Stimulated activated memory B cell treated with anti-CD40 and anti-IgM and Interleukin-4, amounts not matched to agents 10 μg/mL and 1 μg/mL and 100 μg/mL, for 72 hours (primary cell): ENCODE data around the gene ANKRD13B.

Experiments
- ATAC-seq: fragments of 150-1000 bp; cut with Tn5 transposase; 2 replicates; pipeline ENCODE4 v1.10.0; 2021
- H3K27ac Mint-ChIP-seq: one replicate; pipeline ENCODE4 v1.8.0; 2022; ENCODE audit warnings: mild to moderate bottlenecking, mixed read lengths
- H3K27me3 Mint-ChIP-seq: one replicate; pipeline ENCODE4 v1.8.0; 2022; ENCODE audit warnings: mixed read lengths
- H3K36me3 Mint-ChIP-seq: one replicate; pipeline ENCODE4 v1.8.0; 2022; ENCODE audit warnings: mixed read lengths
- H3K4me1 Mint-ChIP-seq: one replicate; pipeline ENCODE4 v1.8.0; 2022; ENCODE audit warnings: mixed read lengths
- H3K4me3 Mint-ChIP-seq: one replicate; pipeline ENCODE4 v1.8.0; 2022; ENCODE audit warnings: mild to moderate bottlenecking, moderate library complexity, mixed read lengths
- H3K9me3 Mint-ChIP-seq: one replicate; pipeline ENCODE4 v1.8.0; 2022; ENCODE audit warnings: mixed read lengths

Gene ANKRD13B

GRCh38 chr17:29613856-29614255 lies 20.9 kb downstream of the ANKRD13B start:
- peak overlapping the region; percentile 55 for H3K4me3 Mint-ChIP-seq
- ATAC-seq = no peak
- no peak overlapping the region for H3K27ac Mint-ChIP-seq
- peaks cover 49% of the 10 kb centered on the region for H3K4me1 Mint-ChIP-seq
- H3K9me3 Mint-ChIP-seq = no peaks in the 10 kb centered on the region
- H3K36me3 Mint-ChIP-seq = no peaks in the 10 kb centered on the region
- peaks cover 11% of the 10 kb centered on the region for H3K27me3 Mint-ChIP-seq

- peak overlapping the region; percentile 86 for H3K4me3 Mint-ChIP-seq
- H3K9me3 Mint-ChIP-seq = no peaks in the 10 kb centered on the region
- no peak for ATAC-seq
- peak overlapping the region; percentile 55 for H3K27ac Mint-ChIP-seq
- H3K27me3 Mint-ChIP-seq = peaks cover 11% of the 10 kb centered on the region
- peaks cover 49% of the 10 kb centered on the region for H3K4me1 Mint-ChIP-seq
- H3K36me3 Mint-ChIP-seq = no peaks in the 10 kb centered on the region
Measured at GRCh38 chr17:29614349-29615047, 21.6 kb downstream of the ANKRD13B start.

GRCh38 chr17:29615048-29615385 lies 22.1 kb downstream of the ANKRD13B start:
- H3K36me3 Mint-ChIP-seq = no peaks in the 10 kb centered on the region
- H3K9me3 Mint-ChIP-seq = no peaks in the 10 kb centered on the region
- H3K27me3 Mint-ChIP-seq = peaks cover 11% of the 10 kb centered on the region
- peak overlapping the region; percentile 55 for H3K27ac Mint-ChIP-seq
- ATAC-seq = no peak
- H3K4me3 Mint-ChIP-seq = peak overlapping the region; percentile 86
- H3K4me1 Mint-ChIP-seq = peaks cover 49% of the 10 kb centered on the region

DNA sequence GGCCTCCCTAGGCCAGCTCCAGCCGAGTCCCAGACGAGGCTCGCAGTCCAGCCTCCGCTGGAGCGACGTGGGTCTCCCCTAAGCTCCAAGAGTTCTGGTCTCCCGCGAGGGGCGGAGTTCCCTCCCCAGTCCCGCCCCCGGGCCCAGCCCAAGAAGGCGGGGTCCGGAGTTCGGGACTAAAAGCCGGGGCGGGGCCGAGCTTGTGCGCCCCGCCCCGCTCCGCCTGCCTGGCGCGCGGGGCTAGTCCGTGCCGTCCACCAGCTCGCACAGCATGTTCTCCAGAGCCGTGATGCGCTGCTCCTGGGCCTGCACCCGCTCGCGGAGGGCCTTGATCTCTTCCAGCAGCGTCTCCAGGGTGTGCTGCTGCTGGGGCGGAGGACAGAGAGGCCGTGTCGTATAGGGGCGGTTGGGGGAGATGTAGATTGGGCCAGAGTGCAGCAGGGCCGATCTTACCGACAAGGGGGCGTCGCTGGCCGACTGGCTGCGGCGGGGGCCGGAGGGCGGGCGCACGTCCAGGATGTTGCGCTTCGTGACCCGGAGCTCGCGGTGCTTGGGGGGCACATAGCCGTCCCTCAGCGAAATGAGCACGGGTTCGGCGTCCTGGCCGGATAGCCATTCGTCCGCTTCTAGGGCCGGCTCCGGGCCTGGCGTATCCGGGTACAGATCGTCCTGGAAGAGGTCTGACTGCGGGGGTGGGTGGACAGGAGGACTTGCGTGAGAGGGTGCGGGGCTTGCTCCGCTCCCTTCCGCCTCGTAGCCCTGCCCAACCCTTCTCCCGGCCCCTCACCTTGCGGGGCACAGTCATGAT lies 22.8 kb downstream of the ANKRD13B start:
- Mint-ChIP-seq H3K27ac (peak overlapping the region; percentile 55), H3K4me3 (peak overlapping the region; percentile 86), H3K9me3 (no peaks in the 10 kb centered on the region), H3K27me3 (peaks cover 11% of the 10 kb centered on the region), H3K36me3 (no peaks in the 10 kb centered on the region), H3K4me1 (peaks cover 49% of the 10 kb centered on the region)
- peak; percentile 85 for ATAC-seq

DNA sequence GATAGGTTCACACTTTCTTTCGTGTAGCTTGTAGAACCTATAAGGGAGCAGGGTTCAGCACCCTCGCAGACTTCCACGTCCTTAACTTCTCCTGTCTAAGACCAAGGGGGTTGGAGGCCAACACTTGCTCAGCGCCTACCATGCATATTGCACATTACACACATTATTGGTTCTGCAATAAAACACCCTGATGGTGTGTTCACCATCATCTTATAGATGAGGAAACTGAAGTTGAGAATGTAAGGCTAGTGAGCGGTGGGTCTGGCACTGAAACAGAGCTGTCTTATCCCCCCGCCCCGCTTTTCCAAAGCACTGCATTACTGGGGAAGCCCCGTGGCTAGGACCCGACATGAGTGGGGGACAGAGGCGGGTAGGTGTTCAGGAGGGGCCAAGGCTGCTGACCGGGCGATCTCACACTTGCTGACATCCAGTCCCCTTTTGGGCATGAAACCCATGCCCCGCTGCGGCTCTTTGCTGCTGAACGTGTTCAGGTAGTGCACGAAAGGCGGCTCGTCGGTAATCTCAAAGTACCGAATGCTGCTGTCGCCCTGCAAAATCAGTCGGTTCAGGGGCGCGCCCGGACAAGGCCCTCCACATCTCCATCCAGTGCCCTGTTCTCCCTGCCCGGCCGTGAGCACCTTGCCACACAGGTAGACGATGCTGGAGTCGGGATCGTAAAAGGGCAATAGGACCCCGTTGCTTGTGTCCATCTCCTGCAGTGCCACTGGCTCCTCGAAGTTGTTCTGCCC lies 23.5 kb downstream of the ANKRD13B start:
- Mint-ChIP-seq H3K4me3 (peak overlapping the region; percentile 86), H3K4me1 (peaks cover 49% of the 10 kb centered on the region), H3K27me3 (peaks cover 11% of the 10 kb centered on the region), H3K9me3 (no peaks in the 10 kb centered on the region), H3K27ac (peak overlapping the region; percentile 77), H3K36me3 (no peaks in the 10 kb centered on the region)
- no peak for ATAC-seq

- Mint-ChIP-seq H3K4me3 (peak overlapping the region; percentile 86), H3K9me3 (no peaks in the 10 kb centered on the region), H3K27ac (peak overlapping the region; percentile 77), H3K36me3 (no peaks in the 10 kb centered on the region), H3K4me1 (peaks cover 54% of the 10 kb centered on the region), H3K27me3 (peaks cover 11% of the 10 kb centered on the region)
- ATAC-seq = peak; percentile 84
Measured at GRCh38 chr17:29617125-29617480, 24.2 kb downstream of the ANKRD13B start.

- peaks cover 11% of the 10 kb centered on the region for H3K27me3 Mint-ChIP-seq
- peak; percentile 59 for ATAC-seq
- H3K27ac Mint-ChIP-seq = peak overlapping the region; percentile 77
- H3K9me3 Mint-ChIP-seq = no peaks in the 10 kb centered on the region
- peak overlapping the region; percentile 86 for H3K4me3 Mint-ChIP-seq
- peaks cover 59% of the 10 kb centered on the region for H3K4me1 Mint-ChIP-seq
- no peaks in the 10 kb centered on the region for H3K36me3 Mint-ChIP-seq
Measured at GRCh38 chr17:29617481-29618271, 24.7 kb downstream of the ANKRD13B start.

GRCh38 chr17:29618272-29619065 lies 25.5 kb downstream of the ANKRD13B start:
- no peak overlapping the region for H3K27ac Mint-ChIP-seq
- peaks cover 67% of the 10 kb centered on the region for H3K4me1 Mint-ChIP-seq
- H3K27me3 Mint-ChIP-seq = peaks cover 11% of the 10 kb centered on the region
- no peaks in the 10 kb centered on the region for H3K36me3 Mint-ChIP-seq
- peak overlapping the region; percentile 39 for H3K4me3 Mint-ChIP-seq
- no peaks in the 10 kb centered on the region for H3K9me3 Mint-ChIP-seq
- no peak for ATAC-seq

GRCh38 chr17:29619251-29619650 lies 26.3 kb downstream of the ANKRD13B start:
- H3K27me3 Mint-ChIP-seq = peaks cover 11% of the 10 kb centered on the region
- no peaks in the 10 kb centered on the region for H3K36me3 Mint-ChIP-seq
- ATAC-seq = no peak
- peaks cover 67% of the 10 kb centered on the region for H3K4me1 Mint-ChIP-seq
- H3K4me3 Mint-ChIP-seq = no peak overlapping the region
- H3K27ac Mint-ChIP-seq = no peak overlapping the region
- no peaks in the 10 kb centered on the region for H3K9me3 Mint-ChIP-seq

DNA sequence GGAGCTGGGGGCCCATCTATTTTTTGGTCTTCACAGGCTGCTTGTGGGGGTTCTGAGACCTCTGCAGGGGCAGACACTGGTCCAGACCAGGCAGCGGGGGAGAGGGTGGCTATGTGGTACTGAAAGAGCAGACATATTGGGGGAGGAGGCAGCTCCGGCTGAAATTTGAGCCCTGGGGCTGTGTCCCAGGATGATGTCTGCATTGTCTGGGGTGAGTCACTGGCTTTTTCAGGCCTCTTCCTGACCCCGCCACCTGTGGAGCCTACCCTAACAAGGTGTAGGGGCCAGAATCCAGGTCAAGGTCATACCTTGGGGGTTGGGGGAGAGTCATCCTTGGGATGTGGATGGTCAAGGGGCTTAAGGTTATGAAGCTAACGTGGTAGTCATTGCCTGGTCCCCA lies 27.3 kb downstream of the ANKRD13B start:
- no peak overlapping the region for H3K4me3 Mint-ChIP-seq
- ATAC-seq = no peak
- no peak overlapping the region for H3K27ac Mint-ChIP-seq

DNA sequence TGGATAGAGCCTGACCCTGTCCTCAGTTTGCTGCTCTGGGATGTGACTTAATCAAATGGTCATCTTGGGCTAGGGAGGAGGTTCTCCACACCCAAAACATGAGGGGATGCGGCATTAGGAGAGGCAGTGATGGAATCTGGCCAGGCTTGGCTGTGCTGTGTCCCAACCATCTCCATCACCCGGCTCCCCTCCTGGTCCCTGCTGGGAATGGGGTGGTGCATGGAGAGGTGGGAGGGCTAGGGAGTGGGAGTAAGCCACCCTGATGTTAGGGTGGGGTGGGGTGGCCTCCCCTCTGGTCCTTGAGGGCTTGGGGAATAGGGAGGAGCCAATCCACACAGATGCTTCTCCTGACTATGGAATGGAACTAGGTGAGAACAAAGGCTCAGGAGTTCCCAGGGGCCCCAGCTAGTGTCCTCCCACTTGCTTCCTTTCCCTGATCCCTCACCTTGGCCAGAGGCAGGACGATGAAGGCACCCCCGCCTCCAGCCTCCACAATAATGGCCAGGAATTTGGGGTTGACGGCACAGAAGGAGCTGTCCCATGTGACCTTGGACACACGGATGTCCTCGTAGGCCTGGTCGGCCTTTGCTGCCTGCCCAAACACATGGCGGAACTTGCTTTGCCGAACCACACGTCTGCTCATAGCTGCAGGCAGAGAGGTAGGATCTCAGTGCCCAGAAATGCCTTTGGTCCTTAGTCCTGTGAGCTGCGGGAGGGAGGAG lies 28.0 kb downstream of the ANKRD13B start:
- H3K27ac Mint-ChIP-seq = no peak overlapping the region
- no peak for ATAC-seq
- H3K36me3 Mint-ChIP-seq = peaks cover 6% of the 10 kb centered on the region
- H3K9me3 Mint-ChIP-seq = no peaks in the 10 kb centered on the region
- H3K4me3 Mint-ChIP-seq = no peak overlapping the region
- peaks cover 62% of the 10 kb centered on the region for H3K4me1 Mint-ChIP-seq
- peaks cover 11% of the 10 kb centered on the region for H3K27me3 Mint-ChIP-seq

More for the DNA sequence above, 27.3 kb downstream of the ANKRD13B start:
- Mint-ChIP-seq H3K9me3 (no peaks in the 10 kb centered on the region), H3K4me1 (peaks cover 64% of the 10 kb centered on the region), H3K36me3 (no peaks in the 10 kb centered on the region), H3K27me3 (peaks cover 11% of the 10 kb centered on the region)

DNA sequence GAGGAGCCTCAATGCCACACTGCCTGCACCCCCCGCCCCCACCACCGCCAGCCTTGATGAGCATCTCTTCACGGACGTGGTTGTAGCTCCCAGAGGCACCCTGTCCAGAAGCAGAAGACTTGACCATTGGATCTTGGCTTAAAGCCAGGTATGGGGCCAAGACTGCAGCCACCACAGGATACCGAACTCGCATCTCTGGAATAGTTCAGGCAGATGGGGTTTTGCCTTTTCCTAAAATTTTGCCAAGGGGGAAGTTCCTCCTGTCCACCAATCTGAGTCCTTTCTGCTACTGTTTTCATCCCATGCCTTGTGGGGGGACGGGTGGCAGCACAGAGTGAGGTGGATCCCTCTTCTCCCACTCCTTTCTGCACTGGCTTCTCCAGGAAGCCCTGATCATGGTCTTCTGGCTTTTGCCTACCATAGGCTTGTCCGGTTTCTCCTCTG lies 28.8 kb downstream of the ANKRD13B start:
- Mint-ChIP-seq H3K36me3 (peaks cover 7% of the 10 kb centered on the region), H3K27me3 (peaks cover 6% of the 10 kb centered on the region), H3K27ac (peak overlapping the region; percentile 54), H3K9me3 (no peaks in the 10 kb centered on the region), H3K4me1 (peaks cover 55% of the 10 kb centered on the region), H3K4me3 (peak overlapping the region; percentile 75)
- no peak for ATAC-seq

GRCh38 chr17:29622337-29623282 lies 29.7 kb downstream of the ANKRD13B start, which contains the start of gene CORO6:
CORO6 (minus strand) TSS chr17:29622912; CDS start chr17:29621421, 1,491 bp downstream.
- peak within 1 kb of the TSS; percentile 75 for H3K4me3 Mint-ChIP-seq
- no peaks in the 10 kb centered on the region for H3K9me3 Mint-ChIP-seq
- no peaks in the 10 kb centered on the region for H3K27me3 Mint-ChIP-seq
- peak within 1 kb of the TSS; percentile 60 for H3K27ac Mint-ChIP-seq
- peak; percentile 75 for ATAC-seq
- peaks cover 53% of the 10 kb centered on the region for H3K4me1 Mint-ChIP-seq
- peaks cover 7% of the 10 kb centered on the region for H3K36me3 Mint-ChIP-seq
